ENCODE results near the gene POPDC3.
"Not testable (repeated sequence)": the region's sequence is repeated elsewhere in the genome, so short reads cannot be mapped to it uniquely, and the experiment has no call there.

POPDC3 gene, protein sequence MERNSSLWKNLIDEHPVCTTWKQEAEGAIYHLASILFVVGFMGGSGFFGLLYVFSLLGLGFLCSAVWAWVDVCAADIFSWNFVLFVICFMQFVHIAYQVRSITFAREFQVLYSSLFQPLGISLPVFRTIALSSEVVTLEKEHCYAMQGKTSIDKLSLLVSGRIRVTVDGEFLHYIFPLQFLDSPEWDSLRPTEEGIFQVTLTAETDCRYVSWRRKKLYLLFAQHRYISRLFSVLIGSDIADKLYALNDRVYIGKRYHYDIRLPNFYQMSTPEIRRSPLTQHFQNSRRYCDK

GRCh38 chr6:105179244-105180065, at the start of gene POPDC3:
TSS of gene POPDC3 (minus strand) at chr6:105180014. CDS start at chr6:105161909, 18,105 bp downstream.
- TF ChIP-seq CSDC2 (CRISPR knock-in tag; IDR thresholded peaks at IDR 0.05) (0 out of 2 replicates have a peak, but pooled peaks have one; percentile 15), PPARA (CRISPR knock-in tag; IDR thresholded peaks at IDR 0.05; ENCODE audit: borderline replicate concordance) (no peak)
- peak; percentile 74 for ATAC-seq

DNA sequence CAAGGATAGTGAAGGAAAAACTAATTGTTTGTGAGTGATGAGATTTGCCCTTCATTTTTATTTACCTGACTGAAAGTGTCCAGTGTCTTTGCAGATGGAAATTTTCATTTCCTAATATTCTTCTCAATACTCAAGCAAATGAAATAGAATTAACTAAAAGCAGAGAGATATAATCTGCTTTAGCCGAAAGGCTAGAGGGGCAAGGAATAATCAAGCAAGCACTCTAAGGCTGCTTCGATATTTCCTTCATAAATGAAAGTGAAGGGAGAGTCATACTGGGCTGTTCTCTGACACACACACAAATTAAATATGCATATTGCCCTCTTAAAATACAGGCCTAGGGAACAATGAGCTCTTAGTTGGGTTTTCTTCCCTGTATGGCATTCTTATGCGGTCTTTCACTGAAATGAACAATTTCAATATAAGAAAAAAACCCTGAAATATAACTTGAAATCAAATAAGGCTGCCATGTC, 47.5 kb upstream of the POPDC3 start:
- peak; percentile 73 for ATAC-seq
- TF ChIP-seq ZC3H10 (CRISPR knock-in tag; IDR thresholded peaks at IDR 0.05) (no peak), TCF4 (CRISPR knock-in tag; IDR thresholded peaks at IDR 0.05; ENCODE audit: borderline replicate concordance) (0 out of 2 replicates have a peak, but pooled peaks have one; percentile 7)

- TF ChIP-seq, protein P1, sequence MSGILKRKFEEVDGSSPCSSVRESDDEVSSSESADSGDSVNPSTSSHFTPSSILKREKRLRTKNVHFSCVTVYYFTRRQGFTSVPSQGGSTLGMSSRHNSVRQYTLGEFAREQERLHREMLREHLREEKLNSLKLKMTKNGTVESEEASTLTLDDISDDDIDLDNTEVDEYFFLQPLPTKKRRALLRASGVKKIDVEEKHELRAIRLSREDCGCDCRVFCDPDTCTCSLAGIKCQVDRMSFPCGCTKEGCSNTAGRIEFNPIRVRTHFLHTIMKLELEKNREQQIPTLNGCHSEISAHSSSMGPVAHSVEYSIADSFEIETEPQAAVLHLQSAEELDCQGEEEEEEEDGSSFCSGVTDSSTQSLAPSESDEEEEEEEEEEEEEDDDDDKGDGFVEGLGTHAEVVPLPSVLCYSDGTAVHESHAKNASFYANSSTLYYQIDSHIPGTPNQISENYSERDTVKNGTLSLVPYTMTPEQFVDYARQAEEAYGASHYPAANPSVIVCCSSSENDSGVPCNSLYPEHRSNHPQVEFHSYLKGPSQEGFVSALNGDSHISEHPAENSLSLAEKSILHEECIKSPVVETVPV (CRISPR knock-in tag; IDR thresholded peaks at IDR 0.05), result no peak
- TF ChIP-seq ARNTL (CRISPR knock-in tag; IDR thresholded peaks at IDR 0.05; ENCODE audit: borderline replicate concordance, low read depth) (no peak), GLIS3 (CRISPR knock-in tag; IDR thresholded peaks at IDR 0.05) (no peak), SNAI2 (CRISPR knock-in tag; IDR thresholded peaks at IDR 0.05) (no peak), RARB (CRISPR knock-in tag; IDR thresholded peaks at IDR 0.05) (no peak), ISL1 (CRISPR knock-in tag; IDR thresholded peaks at IDR 0.05) (peak; percentile 75), CREB5 (CRISPR knock-in tag; IDR thresholded peaks at IDR 0.05; ENCODE audit: low read depth) (no peak), ZNF565 (CRISPR knock-in tag; conservative IDR thresholded peaks at IDR 0.05; ENCODE audit: low read depth) (no peak), PPARA (CRISPR knock-in tag; IDR thresholded peaks at IDR 0.05; ENCODE audit: borderline replicate concordance) (no peak), TSHZ2 (CRISPR knock-in tag; IDR thresholded peaks at IDR 0.05) (no peak), TCF4 (CRISPR knock-in tag; IDR thresholded peaks at IDR 0.05; ENCODE audit: borderline replicate concordance) (peak; percentile 35)
- ATAC-seq, result peak; percentile 96
Observed at GRCh38 chr6:105226598-105227294, 46.9 kb upstream of the POPDC3 start.

GRCh38 chr6:105223242-105223641, 43.4 kb upstream of the POPDC3 start:
- no peak for ATAC-seq
- TF ChIP-seq ZNF8 (CRISPR knock-in tag; IDR thresholded peaks at IDR 0.05) (no peak), SNAI2 (CRISPR knock-in tag; IDR thresholded peaks at IDR 0.05) (no peak), OSR1 (CRISPR knock-in tag; IDR thresholded peaks at IDR 0.05) (no peak), ZFP30 (CRISPR knock-in tag; IDR thresholded peaks at IDR 0.05) (no peak), ARNTL (CRISPR knock-in tag; IDR thresholded peaks at IDR 0.05; ENCODE audit: borderline replicate concordance, low read depth) (no peak)

- not testable (repeated sequence) for ATAC-seq
Observed at GRCh38 chr6:105221219-105221618, 41.4 kb upstream of the POPDC3 start.

DNA sequence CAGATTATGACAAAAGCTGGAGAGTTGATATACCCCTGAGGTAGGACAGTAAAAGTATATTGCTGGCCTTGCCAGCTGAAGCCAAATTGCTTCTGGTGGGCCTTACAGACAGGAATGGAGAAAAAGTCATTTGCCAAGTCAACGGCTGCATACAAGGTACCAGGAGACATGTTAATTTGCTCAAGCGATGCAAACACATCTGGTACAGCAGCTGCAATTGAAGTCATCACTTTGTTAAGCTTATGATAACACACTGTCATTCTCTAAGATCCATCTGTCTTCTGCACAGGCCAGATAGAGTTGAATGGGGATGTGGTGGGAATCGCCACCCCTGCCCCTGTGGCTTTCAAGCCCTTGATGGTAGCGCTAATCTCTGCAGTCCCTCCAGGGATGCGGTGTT, 40.4 kb upstream of the POPDC3 start:
- TF ChIP-seq TOX (CRISPR knock-in tag; IDR thresholded peaks at IDR 0.05; ENCODE audit: borderline replicate concordance), result no peak
- TF ChIP-seq RARB (CRISPR knock-in tag; IDR thresholded peaks at IDR 0.05), result no peak
- TF ChIP-seq TSHZ2 (CRISPR knock-in tag; IDR thresholded peaks at IDR 0.05), result no peak
- no peak for TF ChIP-seq OSR1 (CRISPR knock-in tag; IDR thresholded peaks at IDR 0.05)
- TF ChIP-seq GLIS3 (CRISPR knock-in tag; IDR thresholded peaks at IDR 0.05), result no peak
- no peak for TF ChIP-seq ZFP30 (CRISPR knock-in tag; IDR thresholded peaks at IDR 0.05)
- ATAC-seq, result no peak

GRCh38 chr6:105219218-105219617, 39.4 kb upstream of the POPDC3 start:
- not testable (repeated sequence) for ATAC-seq
